HG03135 (cell line): ENCODE measurements around the gene STAT5B.
"Not testable (repeated sequence)": the region's sequence is repeated elsewhere in the genome, so short reads cannot be mapped to it uniquely, and the experiment has no call there.

Experiments used
- ATAC-seq: cut with Tn5 transposase; IDR thresholded peaks from one replicate; pipeline ENCODE4 v1.9.1; 2021; ENCODE audit warnings: mild to moderate bottlenecking, moderate library complexity; ENCODE audit not compliant: unreplicated experiment

The STAT5B gene

GRCh38 chr17:42306385-42306667 is 30.1 kb upstream of the STAT5B start:
- ATAC-seq: no peak

GRCh38 chr17:42305543-42306384 is 29.6 kb upstream of the STAT5B start:
- no peak for ATAC-seq

GRCh38 chr17:42305031-42305330 is 28.8 kb upstream of the STAT5B start:
- not testable (repeated sequence) for ATAC-seq

GRCh38 chr17:42304187-42305030 is 28.2 kb upstream of the STAT5B start:
- no peak for ATAC-seq

- no peak for ATAC-seq
Measured at GRCh38 chr17:42303694-42304093, 27.5 kb upstream of the STAT5B start.

- no peak for ATAC-seq
Measured at GRCh38 chr17:42301022-42301421, 24.8 kb upstream of the STAT5B start.

- not testable (repeated sequence) for ATAC-seq
Measured at GRCh38 chr17:42299913-42300312, 23.7 kb upstream of the STAT5B start.

GRCh38 chr17:42299361-42299760 is 23.2 kb upstream of the STAT5B start:
- ATAC-seq: not testable (repeated sequence)

- ATAC-seq: not testable (repeated sequence)
Measured at GRCh38 chr17:42297775-42298174, 21.6 kb upstream of the STAT5B start.

GRCh38 chr17:42296012-42296411 is 19.8 kb upstream of the STAT5B start:
- no peak for ATAC-seq

GRCh38 chr17:42294469-42295398 is 18.5 kb upstream of the STAT5B start:
- ATAC-seq: no peak

- no peak for ATAC-seq
Measured at GRCh38 chr17:42291129-42291528, 14.9 kb upstream of the STAT5B start.

- ATAC-seq: no peak
Measured at GRCh38 chr17:42290577-42290976, 14.4 kb upstream of the STAT5B start.

- no peak for ATAC-seq
Measured at GRCh38 chr17:42289611-42290181, 13.5 kb upstream of the STAT5B start.

GRCh38 chr17:42288803-42289610 is 12.8 kb upstream of the STAT5B start:
- ATAC-seq: peak; percentile 24

- peak; percentile 43 for ATAC-seq
Measured at GRCh38 chr17:42287977-42288802, 12.0 kb upstream of the STAT5B start, which contains the start of gene STAT5A. STAT5A (plus strand) TSS chr17:42288498; CDS start chr17:42289412, 914 bp downstream.

- no peak for ATAC-seq
Measured at GRCh38 chr17:42287305-42287976, 11.2 kb upstream of the STAT5B start.

GRCh38 chr17:42286411-42287221 is 10.4 kb upstream of the STAT5B start:
- ATAC-seq: no peak
